ENCODE results near the gene HTRA3. TPM values are rescaled to one million over a fixed set of nuclear protein-coding genes. Genes with fewer than 3 reads are reported as not detected.
A peak's percentile ranks its signal among the peaks of the same experiment; 100 is the strongest.

HTRA3 gene
- total RNA-seq, 1 donor from 2014 or later = 3.4 TPM

DNA sequence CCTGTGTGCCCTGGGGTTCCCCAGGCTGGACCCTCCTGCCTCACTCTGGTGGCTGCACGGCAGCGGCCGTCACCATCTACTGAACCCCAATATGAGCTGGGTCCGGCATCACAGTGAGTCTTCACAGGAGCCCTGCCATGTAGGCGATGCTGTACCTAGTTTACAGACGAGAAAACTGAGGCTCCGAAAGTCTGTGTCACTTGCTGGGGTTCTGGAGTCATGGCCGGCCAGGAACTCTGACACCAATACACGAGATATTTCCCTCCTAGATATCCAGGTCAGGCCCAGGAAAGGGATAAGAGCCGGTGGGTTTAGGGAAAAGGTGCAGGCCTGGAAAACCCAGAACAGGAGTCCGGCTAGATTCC, 74.4 kb downstream of the HTRA3 start:
- no peak overlapping the region for H3K27ac Mint-ChIP-seq (ENCODE audit: unreplicated experiment)
- H3K4me1 Mint-ChIP-seq = peaks cover 5% of the 10 kb centered on the region
- DNase-seq (ENCODE audit: low read depth, low spot score) = no peak
- TF ChIP-seq, protein P1, sequence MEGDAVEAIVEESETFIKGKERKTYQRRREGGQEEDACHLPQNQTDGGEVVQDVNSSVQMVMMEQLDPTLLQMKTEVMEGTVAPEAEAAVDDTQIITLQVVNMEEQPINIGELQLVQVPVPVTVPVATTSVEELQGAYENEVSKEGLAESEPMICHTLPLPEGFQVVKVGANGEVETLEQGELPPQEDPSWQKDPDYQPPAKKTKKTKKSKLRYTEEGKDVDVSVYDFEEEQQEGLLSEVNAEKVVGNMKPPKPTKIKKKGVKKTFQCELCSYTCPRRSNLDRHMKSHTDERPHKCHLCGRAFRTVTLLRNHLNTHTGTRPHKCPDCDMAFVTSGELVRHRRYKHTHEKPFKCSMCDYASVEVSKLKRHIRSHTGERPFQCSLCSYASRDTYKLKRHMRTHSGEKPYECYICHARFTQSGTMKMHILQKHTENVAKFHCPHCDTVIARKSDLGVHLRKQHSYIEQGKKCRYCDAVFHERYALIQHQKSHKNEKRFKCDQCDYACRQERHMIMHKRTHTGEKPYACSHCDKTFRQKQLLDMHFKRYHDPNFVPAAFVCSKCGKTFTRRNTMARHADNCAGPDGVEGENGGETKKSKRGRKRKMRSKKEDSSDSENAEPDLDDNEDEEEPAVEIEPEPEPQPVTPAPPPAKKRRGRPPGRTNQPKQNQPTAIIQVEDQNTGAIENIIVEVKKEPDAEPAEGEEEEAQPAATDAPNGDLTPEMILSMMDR (conservative IDR thresholded peaks at IDR 0.05) = no peak
- no peaks in the 10 kb centered on the region for H3K27me3 Mint-ChIP-seq (ENCODE audit: low read depth)
- H3K9me3 Mint-ChIP-seq = no peaks in the 10 kb centered on the region
- H3K36me3 Mint-ChIP-seq (ENCODE audit: low read depth) = no peaks in the 10 kb centered on the region
- no peak overlapping the region for H3K4me3 Mint-ChIP-seq

GRCh38 chr4:8344377-8344776, 74.8 kb downstream of the HTRA3 start:
- H3K27ac Mint-ChIP-seq (ENCODE audit: unreplicated experiment) = peak overlapping the region; percentile 38
- H3K4me3 Mint-ChIP-seq = no peak overlapping the region

DNA sequence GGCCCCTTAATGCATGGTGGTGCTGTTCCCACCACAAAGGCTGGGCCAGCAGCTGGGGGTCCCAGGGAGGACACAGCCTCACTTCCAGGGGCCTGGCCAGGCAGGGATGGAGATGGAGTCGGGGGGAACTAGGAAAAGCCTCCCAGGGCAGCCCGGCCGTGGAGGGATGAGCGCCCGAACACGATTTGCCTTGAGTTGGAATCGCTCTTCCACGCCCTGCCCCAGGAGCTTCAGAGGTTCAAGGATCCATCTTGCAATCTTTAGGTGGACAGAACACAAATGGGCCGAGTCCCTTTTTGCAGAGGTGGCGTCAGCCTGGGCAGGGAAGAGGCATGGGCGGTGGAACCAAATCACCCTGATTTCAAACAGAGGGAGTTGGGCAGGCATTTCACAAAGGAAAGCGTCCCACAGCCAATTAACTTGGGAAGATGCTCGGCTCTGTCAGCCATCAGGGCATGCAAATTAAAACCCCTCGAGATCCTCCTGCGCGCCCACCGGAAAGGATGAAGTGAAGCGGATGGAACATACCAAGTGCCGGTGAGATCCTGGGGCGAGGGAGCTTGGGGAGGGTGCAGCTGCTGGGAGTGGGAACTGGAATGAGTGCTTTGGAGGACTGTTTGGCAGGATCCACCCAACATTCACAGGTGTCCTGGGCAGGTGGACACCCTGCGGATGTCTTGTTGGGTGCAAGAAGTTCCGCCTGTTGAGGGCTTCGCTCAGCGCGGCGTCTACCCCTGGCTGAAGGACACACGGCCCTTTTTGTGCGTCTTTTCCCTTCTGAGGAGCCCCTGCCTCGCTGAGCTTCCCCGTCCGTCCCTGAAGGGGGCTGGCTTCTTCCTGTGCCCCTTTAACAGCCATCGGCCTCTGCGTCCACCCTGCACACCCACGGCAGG, 75.7 kb downstream of the HTRA3 start:
- TF ChIP-seq, protein P1 (conservative IDR thresholded peaks at IDR 0.05) = no peak
- no peaks in the 10 kb centered on the region for H3K27me3 Mint-ChIP-seq (ENCODE audit: low read depth)
- no peak for DNase-seq (ENCODE audit: low read depth, low spot score)
- H3K4me1 Mint-ChIP-seq = peaks cover 5% of the 10 kb centered on the region
- no peak overlapping the region for H3K4me3 Mint-ChIP-seq
- H3K27ac Mint-ChIP-seq (ENCODE audit: unreplicated experiment) = no peak overlapping the region
- no peaks in the 10 kb centered on the region for H3K9me3 Mint-ChIP-seq
- H3K36me3 Mint-ChIP-seq (ENCODE audit: low read depth) = no peaks in the 10 kb centered on the region

More at GRCh38 chr4:8344377-8344776, 74.8 kb downstream of the HTRA3 start:
- TF ChIP-seq, protein P1 (conservative IDR thresholded peaks at IDR 0.05) = no peak
- Mint-ChIP-seq H3K4me1 (peaks cover 5% of the 10 kb centered on the region), H3K36me3 (ENCODE audit: low read depth) (no peaks in the 10 kb centered on the region), H3K27me3 (ENCODE audit: low read depth) (no peaks in the 10 kb centered on the region), H3K9me3 (no peaks in the 10 kb centered on the region)
- no peak for DNase-seq (ENCODE audit: low read depth, low spot score)

DNA sequence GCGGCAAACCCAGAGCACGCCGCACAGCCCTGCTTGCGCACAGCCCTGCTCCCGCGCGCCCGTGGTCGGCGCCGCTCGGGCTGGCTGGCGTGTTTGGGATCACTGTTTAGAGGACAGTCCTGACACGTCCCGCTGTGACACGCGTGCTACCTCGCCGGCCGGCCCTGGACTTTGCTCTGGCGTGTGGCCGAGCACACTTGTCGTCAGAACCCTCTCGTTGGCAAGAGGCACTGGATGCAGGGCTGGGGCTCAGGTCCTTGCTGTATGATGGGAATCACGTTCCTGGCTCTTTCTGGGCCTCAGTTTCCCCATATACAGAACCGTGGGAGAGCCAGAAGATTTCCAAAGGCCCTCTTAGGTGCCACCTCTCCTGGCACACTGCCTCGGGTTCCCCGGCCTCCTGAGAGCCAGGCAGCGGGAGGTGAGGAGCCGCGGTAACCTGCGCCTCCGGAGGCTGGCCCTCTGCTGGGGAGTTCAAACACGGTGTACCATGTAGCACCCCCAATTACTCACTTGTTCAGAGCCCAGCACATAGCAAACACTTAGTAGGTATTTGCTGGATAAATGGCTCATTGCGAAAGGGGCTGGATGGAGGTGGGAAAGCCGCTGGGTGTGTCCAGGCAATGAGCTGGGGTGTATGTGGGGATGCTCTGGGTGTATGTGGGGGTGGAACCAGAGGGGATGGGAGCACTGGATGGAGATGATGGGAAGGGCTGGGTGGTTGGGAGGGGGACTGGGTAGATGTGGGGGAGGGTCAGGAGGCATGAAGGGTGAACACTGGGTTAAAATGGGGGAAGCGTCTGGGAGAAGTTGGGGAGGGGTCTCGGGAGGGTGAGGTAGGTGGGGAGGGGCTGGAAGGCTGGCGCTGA, 76.6 kb downstream of the HTRA3 start:
- H3K4me3 Mint-ChIP-seq = no peak overlapping the region
- DNase-seq (ENCODE audit: low read depth, low spot score) = no peak
- peaks cover 5% of the 10 kb centered on the region for H3K4me1 Mint-ChIP-seq
- H3K27me3 Mint-ChIP-seq (ENCODE audit: low read depth) = no peaks in the 10 kb centered on the region
- no peaks in the 10 kb centered on the region for H3K36me3 Mint-ChIP-seq (ENCODE audit: low read depth)
- H3K27ac Mint-ChIP-seq (ENCODE audit: unreplicated experiment) = no peak overlapping the region
- no peaks in the 10 kb centered on the region for H3K9me3 Mint-ChIP-seq
- TF ChIP-seq, protein P1 (conservative IDR thresholded peaks at IDR 0.05) = no peak

DNA sequence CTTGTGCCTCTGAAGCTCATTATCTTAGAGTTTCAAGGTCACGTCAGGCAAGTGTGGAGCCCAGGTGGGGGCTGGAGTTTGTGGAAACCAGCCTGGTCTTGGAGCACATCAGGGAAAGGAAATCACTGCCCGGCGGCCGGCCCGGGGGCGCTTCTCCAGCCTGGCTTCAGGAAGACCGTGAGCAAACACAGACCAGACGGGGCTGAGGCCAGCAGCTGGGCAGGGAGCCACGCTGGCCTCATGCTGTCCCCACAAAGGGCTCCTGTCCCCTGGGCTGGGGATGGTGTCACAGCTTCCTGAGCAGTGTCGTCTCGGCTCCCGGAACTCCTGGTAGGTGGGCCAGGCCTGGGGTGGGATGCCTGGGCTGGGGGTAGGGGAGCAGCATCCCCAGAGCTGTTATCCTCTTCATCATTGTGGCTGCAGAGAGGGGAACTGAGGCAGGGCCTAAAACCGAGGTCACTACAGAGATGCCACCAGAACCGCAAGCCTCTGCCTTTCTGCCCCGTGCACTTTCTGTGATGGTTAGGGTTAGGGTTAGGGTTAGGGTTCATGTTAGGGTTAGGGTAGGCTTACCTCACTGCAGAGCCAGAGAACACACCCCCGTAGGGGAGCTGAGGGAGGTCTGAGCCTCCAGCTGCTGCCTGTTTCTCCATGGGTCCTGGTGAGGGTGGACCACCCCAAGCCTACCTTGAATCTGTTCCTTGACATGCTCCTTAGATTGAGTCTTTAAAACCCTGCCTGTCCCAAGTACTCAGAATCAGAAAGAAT, 77.5 kb downstream of the HTRA3 start:
- Mint-ChIP-seq H3K9me3 (no peaks in the 10 kb centered on the region), H3K4me1 (peaks cover 5% of the 10 kb centered on the region), H3K4me3 (no peak overlapping the region), H3K27me3 (ENCODE audit: low read depth) (no peaks in the 10 kb centered on the region), H3K27ac (ENCODE audit: unreplicated experiment) (no peak overlapping the region), H3K36me3 (ENCODE audit: low read depth) (no peaks in the 10 kb centered on the region)
- TF ChIP-seq, protein P1 (conservative IDR thresholded peaks at IDR 0.05) = no peak
- DNase-seq (ENCODE audit: low read depth, low spot score) = no peak

Data from neural crest cell (in vitro differentiated cells).